Activated B cell treated with CpG ODN at 0.5 μM for 24 hours (primary cell): ENCODE data around the gene MLLT1. TPM values are rescaled to one million over a fixed set of nuclear protein-coding genes. Genes with fewer than 3 reads are reported as not detected.

Experiments used
- ATAC-seq: fragments of 200-7000 bp; cut with Tn5 transposase; one replicate; pipeline ENCODE4 v1.10.0; 2021; ENCODE audit warnings: low read depth, mild to moderate bottlenecking, moderate library complexity
- CTCF ChIA-PET: fragments of 350-600 bp; sonication (Branson Sonifier 250); formaldehyde crosslinking; loops from one replicate; lab custom pipeline; 2021; ENCODE audit warnings: antibody characterized with exemption; lab: Charles Lee
- POLR2A ChIA-PET: fragments of 350-600 bp; sonication (Branson Sonifier 250); formaldehyde crosslinking; loops from one replicate; lab custom pipeline; 2021; ENCODE audit warnings: antibody characterized with exemption; lab: Charles Lee
- DNase-seq: peaks from one replicate; pipeline ENCODE4 v3.0.0; 2022
- H3K27ac Mint-ChIP-seq: one replicate; pipeline ENCODE4 v1.8.0; 2020; ENCODE audit warnings: mixed read lengths
- H3K27me3 Mint-ChIP-seq: one replicate; pipeline ENCODE4 v1.8.0; 2021; ENCODE audit warnings: mixed read lengths
- H3K36me3 Mint-ChIP-seq: one replicate; pipeline ENCODE4 v1.8.0; 2021; ENCODE audit warnings: low read depth, mixed read lengths
- H3K4me1 Mint-ChIP-seq: one replicate; pipeline ENCODE4 v1.8.0; 2021; ENCODE audit warnings: mixed read lengths
- H3K4me3 Mint-ChIP-seq: one replicate; pipeline ENCODE4 v1.8.0; 2020; ENCODE audit warnings: mild to moderate bottlenecking, mixed read lengths
- H3K9me3 Mint-ChIP-seq: one replicate; pipeline ENCODE4 v1.8.0; 2020; ENCODE audit warnings: mixed read lengths
- intact Hi-C: fragments of 100-400 bp; cut with micrococcal nuclease; formaldehyde crosslinking; loops from one replicate; pipeline ENCODE4 v1.15.1; 2024
- total RNA-seq: library from RNA; stranded (reverse); gene quantifications from 2 replicates; pipeline ENCODE4 v1.2.3, GENCODE V29; 2022
- TF ChIP-seq, protein P1 (sequence below): fragments of 200-600 bp; IDR thresholded peaks from one replicate; pipeline ENCODE4 v1.8.0; 2022; ENCODE audit warnings: antibody characterized with exemption, mild to moderate bottlenecking

MLLT1 gene
- total RNA-seq, 1 donor from 2014 or later: 41.3 TPM

DNA sequence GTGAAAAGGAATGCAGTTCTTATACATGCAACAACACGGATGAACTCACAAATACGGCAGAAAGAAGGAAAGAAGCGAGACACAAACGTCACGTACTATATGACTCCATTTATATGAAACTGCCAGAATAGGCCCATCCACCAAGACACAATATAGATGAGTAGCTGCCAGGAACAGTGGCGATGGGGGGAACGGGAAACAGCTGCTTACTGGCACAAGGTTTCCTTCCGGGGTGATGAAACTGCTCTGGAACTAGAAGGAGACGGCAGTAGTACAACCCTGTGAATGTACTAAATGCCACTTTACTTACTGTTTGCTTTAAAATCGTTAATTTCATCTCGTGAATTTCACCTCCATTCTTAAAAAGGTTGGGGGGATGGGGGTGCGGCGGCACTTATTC, 28.9 kb downstream of the MLLT1 start:
- H3K4me1 Mint-ChIP-seq: peaks cover 37% of the 10 kb centered on the region
- no peak for DNase-seq

DNA sequence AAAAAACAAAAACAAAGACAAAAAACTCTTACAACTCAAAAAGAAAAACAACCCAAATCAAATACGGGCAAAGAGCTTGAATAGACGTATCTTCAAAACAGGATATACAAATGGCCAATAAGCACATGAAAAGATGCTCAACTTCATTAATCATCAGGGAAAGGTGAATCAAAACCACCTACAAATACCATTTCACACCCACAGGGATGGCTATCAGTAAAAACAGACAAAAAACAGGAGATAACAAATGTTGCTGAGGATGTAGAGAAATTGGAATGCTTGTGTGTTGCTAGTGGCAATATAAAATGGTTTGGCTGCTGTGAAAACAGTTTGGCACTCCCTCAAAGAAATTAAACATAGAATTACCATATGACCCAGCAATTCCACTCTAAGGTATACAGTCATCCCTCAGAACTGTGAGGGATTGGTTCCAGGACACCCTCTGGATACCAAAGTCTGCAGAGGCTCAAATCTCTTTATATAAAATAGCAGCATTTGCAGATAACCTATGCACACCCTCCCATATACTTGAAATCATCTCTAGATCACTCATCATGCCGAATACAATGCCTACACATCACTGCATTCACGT, 29.7 kb downstream of the MLLT1 start:
- Mint-ChIP-seq H3K9me3 (peaks cover 5% of the 10 kb centered on the region), H3K27me3 (no peaks in the 10 kb centered on the region), H3K27ac (peak overlapping the region; percentile 19), H3K36me3 (peaks cover 24% of the 10 kb centered on the region), H3K4me3 (no peak overlapping the region), H3K4me1 (peaks cover 40% of the 10 kb centered on the region)
- TF ChIP-seq, protein P1, sequence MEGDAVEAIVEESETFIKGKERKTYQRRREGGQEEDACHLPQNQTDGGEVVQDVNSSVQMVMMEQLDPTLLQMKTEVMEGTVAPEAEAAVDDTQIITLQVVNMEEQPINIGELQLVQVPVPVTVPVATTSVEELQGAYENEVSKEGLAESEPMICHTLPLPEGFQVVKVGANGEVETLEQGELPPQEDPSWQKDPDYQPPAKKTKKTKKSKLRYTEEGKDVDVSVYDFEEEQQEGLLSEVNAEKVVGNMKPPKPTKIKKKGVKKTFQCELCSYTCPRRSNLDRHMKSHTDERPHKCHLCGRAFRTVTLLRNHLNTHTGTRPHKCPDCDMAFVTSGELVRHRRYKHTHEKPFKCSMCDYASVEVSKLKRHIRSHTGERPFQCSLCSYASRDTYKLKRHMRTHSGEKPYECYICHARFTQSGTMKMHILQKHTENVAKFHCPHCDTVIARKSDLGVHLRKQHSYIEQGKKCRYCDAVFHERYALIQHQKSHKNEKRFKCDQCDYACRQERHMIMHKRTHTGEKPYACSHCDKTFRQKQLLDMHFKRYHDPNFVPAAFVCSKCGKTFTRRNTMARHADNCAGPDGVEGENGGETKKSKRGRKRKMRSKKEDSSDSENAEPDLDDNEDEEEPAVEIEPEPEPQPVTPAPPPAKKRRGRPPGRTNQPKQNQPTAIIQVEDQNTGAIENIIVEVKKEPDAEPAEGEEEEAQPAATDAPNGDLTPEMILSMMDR: no peak
- intact Hi-C loops: no loop called here
- ChIA-PET CTCF (no interaction called here), POLR2A (no interaction called here)
- ATAC-seq (no peak), DNase-seq (no peak)

More for the DNA sequence above, 28.9 kb downstream of the MLLT1 start:
- Mint-ChIP-seq H3K4me3 (no peak overlapping the region), H3K27me3 (no peaks in the 10 kb centered on the region), H3K36me3 (peaks cover 24% of the 10 kb centered on the region), H3K27ac (no peak overlapping the region), H3K9me3 (peaks cover 5% of the 10 kb centered on the region)
- POLR2A ChIA-PET: no interaction called here
- TF ChIP-seq, protein P1: no peak
- ATAC-seq: no peak
- CTCF ChIA-PET: no interaction called here
- intact Hi-C loops: no loop called here

DNA sequence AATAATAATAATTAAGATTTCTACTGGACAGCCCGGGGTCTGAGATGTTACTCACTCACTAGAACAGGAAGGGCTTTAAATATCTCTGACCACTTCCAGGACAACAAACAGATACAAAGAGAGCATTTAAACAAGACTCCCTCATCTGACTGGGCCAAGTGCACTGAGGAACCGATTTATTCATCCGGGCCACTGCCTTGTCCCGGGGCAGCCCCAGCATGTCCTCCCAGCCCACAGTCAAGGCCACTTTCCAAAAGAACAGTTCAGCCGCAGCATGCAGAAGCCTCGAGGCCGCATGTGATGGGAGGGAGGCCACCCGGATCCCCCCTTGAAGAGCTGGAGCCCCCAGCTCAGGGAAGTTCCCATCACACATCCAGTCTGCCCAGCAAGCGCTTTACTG, 30.5 kb downstream of the MLLT1 start:
- Mint-ChIP-seq H3K27ac (no peak overlapping the region), H3K4me3 (no peak overlapping the region), H3K4me1 (peaks cover 46% of the 10 kb centered on the region), H3K36me3 (peaks cover 18% of the 10 kb centered on the region), H3K9me3 (peaks cover 5% of the 10 kb centered on the region), H3K27me3 (no peaks in the 10 kb centered on the region)
- ChIA-PET POLR2A (no interaction called here), CTCF (no interaction called here)
- intact Hi-C loops: no loop called here
- ATAC-seq: no peak
- TF ChIP-seq, protein P1: no peak
- no peak for DNase-seq

DNA sequence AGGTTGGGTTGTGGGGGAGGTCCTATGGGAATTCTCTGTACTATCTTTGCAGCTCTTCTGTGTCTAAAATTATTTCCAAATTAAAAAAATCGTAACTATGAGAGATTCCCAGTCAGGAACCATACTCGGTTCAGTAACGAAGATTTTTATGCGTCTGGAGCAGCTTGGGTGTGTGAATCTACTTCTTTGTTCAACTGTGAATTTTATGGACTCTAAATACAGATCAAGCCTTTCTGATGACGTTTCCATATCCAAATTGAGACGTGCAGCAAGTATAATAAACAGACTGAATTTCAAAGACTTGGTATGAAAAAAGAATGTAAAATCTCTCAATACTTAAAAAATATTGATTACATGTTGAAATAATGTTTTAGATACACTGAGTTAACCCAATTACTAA, 30.9 kb downstream of the MLLT1 start:
- Mint-ChIP-seq H3K27me3 (no peaks in the 10 kb centered on the region), H3K4me1 (peaks cover 50% of the 10 kb centered on the region), H3K27ac (peak overlapping the region; percentile 66), H3K4me3 (peak overlapping the region; percentile 29), H3K9me3 (peaks cover 5% of the 10 kb centered on the region), H3K36me3 (peaks cover 16% of the 10 kb centered on the region)
- ATAC-seq (no peak), DNase-seq (no peak)
- CTCF ChIA-PET: no interaction called here
- intact Hi-C loops: no loop called here
- TF ChIP-seq, protein P1: no peak
- POLR2A ChIA-PET: no interaction called here

DNA sequence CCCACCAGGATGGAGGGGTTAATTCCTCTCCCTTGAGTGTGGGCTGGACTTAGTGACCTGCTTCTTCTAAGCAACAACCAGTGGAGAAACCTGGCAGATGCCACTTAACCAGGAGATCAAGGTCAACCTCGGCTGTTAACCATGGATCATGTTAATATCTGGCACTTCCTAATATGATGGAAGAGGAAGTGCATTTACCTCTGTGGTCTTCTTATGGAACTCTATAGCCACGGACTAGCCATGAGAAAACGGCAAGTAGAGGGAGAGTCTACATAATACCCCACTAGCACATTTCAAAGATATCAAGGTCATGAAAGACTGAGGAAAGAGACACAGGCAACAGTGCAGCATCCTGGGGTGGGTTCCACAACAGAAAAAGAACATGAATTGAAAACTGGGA, 31.4 kb downstream of the MLLT1 start:
- DNase-seq (no peak), ATAC-seq (no peak)
- Mint-ChIP-seq H3K4me3 (peak overlapping the region; percentile 9), H3K27ac (no peak overlapping the region), H3K36me3 (peaks cover 14% of the 10 kb centered on the region), H3K9me3 (peaks cover 5% of the 10 kb centered on the region), H3K27me3 (no peaks in the 10 kb centered on the region), H3K4me1 (peaks cover 55% of the 10 kb centered on the region)
- ChIA-PET POLR2A (no interaction called here), CTCF (no interaction called here)
- intact Hi-C loops: no loop called here
- TF ChIP-seq, protein P1: no peak
